ENCODE measurements around the gene LLGL1.
A peak's percentile ranks its signal among the peaks of the same experiment; 100 is the strongest.

The LLGL1 gene

DNA sequence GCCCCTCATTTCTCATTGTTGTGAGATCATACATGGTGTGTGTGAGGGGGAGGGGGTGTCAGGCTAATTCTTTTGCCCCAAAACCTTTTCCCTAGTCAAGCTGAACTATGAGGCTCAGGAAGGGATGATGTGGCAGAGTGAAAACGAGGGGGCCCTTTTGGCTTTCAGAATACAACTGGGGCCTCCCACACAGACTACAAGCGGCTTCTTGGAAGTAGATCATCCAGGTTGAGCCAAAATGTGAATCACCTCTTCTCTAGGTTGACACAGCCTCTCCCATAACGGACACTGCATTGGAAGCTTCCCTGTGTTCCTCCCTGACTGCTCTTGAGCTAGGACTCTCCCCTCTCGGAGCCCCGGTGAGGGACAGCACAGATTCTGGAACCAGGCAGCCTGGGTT lies 44.1 kb upstream of the LLGL1 start:
- no peak for TF ChIP-seq CTCF (IDR thresholded peaks at IDR 0.05; ENCODE audit: borderline replicate concordance, control extremely low read depth, extremely low read depth, insufficient read depth, missing control alignments)
- no peak for DNase-seq (ENCODE audit: low spot score)
- in situ Hi-C loops (cut with MboI; ENCODE audit: low sequenced_read_pairs, unreplicated experiment), result no loop called here

- in situ Hi-C loops (cut with MboI; ENCODE audit: low sequenced_read_pairs, unreplicated experiment), result no loop called here
- no peak for TF ChIP-seq CTCF (IDR thresholded peaks at IDR 0.05; ENCODE audit: borderline replicate concordance, control extremely low read depth, extremely low read depth, insufficient read depth, missing control alignments)
- no peak for DNase-seq (ENCODE audit: low spot score)
These were observed 43.1 kb upstream of the LLGL1 start for GRCh38 chr17:18182110-18182977.

DNA sequence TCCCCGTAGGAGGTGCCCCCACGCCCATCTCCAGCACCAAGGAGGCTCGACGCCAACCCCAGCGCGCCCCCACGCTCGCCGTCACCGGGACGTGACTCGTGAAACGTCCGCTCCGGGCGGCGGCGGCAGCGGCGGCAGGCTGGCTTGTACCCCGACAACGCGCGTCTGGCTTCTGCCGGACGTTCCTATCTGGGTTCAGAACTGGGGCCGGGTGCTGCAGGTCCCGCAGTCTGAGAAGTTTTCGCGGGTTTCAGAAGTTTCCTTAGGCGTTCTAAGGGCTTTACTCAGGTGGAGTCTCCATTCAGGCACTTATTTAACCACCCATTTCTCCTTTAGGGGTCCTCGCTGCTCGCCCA lies 42.5 kb upstream of the LLGL1 start:
- DNase-seq (ENCODE audit: low spot score), result peak; percentile 87
- peak; percentile 9 for TF ChIP-seq CTCF (IDR thresholded peaks at IDR 0.05; ENCODE audit: borderline replicate concordance, control extremely low read depth, extremely low read depth, insufficient read depth, missing control alignments)

GRCh38 chr17:18183334-18184142 lies 41.9 kb upstream of the LLGL1 start, which contains the start of gene ALKBH5:
Gene ALKBH5, plus strand, starts transcription at chr17:18183828. Its CDS starts 416 bp downstream, at chr17:18184244.
- in situ Hi-C loops (cut with MboI; ENCODE audit: low sequenced_read_pairs, unreplicated experiment), result no loop called here
- peak; percentile 11 for TF ChIP-seq CTCF (IDR thresholded peaks at IDR 0.05; ENCODE audit: borderline replicate concordance, control extremely low read depth, extremely low read depth, insufficient read depth, missing control alignments)
- peak; percentile 99 for DNase-seq (ENCODE audit: low spot score)

More for the DNA sequence above, 42.5 kb upstream of the LLGL1 start:
- in situ Hi-C loops (cut with MboI; ENCODE audit: low sequenced_read_pairs, unreplicated experiment), result no loop called here

DNA sequence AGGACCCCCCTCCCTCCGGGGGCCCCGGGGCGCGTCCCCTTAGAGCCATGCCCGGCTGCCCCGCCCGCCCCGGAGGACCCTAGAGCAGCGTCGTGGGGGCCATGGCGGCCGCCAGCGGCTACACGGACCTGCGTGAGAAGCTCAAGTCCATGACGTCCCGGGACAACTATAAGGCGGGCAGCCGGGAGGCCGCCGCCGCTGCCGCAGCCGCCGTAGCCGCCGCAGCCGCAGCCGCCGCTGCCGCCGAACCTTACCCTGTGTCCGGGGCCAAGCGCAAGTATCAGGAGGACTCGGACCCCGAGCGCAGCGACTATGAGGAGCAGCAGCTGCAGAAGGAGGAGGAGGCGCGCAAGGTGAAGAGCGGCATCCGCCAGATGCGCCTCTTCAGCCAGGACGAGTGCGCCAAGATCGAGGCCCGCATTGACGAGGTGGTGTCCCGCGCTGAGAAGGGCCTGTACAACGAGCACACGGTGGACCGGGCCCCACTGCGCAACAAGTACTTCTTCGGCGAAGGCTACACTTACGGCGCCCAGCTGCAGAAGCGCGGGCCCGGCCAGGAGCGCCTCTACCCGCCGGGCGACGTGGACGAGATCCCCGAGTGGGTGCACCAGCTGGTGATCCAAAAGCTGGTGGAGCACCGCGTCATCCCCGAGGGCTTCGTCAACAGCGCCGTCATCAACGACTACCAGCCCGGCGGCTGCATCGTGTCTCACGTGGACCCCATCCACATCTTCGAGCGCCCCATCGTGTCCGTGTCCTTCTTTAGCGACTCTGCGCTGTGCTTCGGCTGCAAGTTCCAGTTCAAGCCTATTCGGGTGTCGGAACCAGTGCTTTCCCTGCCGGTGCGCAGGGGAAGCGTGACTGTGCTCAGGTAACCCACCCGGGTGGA lies 41.0 kb upstream of the LLGL1 start:
- peak; percentile 69 for DNase-seq (ENCODE audit: low spot score)
- TF ChIP-seq CTCF (IDR thresholded peaks at IDR 0.05; ENCODE audit: borderline replicate concordance, control extremely low read depth, extremely low read depth, insufficient read depth, missing control alignments), result no peak
- in situ Hi-C loops (cut with MboI; ENCODE audit: low sequenced_read_pairs, unreplicated experiment), result no loop called here

DNA sequence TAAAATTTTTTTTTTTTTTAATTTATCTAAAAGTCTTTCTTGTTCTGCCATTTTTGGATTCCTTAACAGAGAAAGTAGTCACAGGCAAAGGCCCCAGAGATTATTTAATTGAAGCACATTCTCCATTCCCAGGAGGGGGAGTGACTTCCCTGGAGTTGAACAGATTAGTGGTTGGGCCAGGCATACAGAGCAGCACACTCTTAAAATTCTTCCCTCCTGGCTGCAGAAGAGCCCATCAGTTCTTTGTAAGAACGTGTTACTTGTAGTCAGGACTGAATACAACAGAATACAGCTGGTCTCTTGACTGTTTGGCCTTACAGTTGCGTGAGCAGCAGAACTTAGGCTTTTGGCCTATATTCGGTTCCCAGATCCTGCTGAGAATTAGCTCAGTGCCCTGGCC lies 40.0 kb upstream of the LLGL1 start:
- no peak for DNase-seq (ENCODE audit: low spot score)
- in situ Hi-C loops (cut with MboI; ENCODE audit: low sequenced_read_pairs, unreplicated experiment), result no loop called here
- no peak for TF ChIP-seq CTCF (IDR thresholded peaks at IDR 0.05; ENCODE audit: borderline replicate concordance, control extremely low read depth, extremely low read depth, insufficient read depth, missing control alignments)

Measured in GM13976 (cell line).